ENCODE measurements around the gene PLPPR4. TPM values are rescaled to one million over a fixed set of nuclear protein-coding genes. Genes with fewer than 3 reads are reported as not detected.

PLPPR4 gene
- total RNA-seq, 1 experiment from 2014 or later: not detected

GRCh38 chr1:99306056-99306455, 41.8 kb downstream of the PLPPR4 start:
- Histone ChIP-seq H3K9me3 (ENCODE audit: low read length) (no peaks in the 10 kb centered on the region), H3K4me3 (ENCODE audit: low read length) (no peak overlapping the region), H3K79me2 (ENCODE audit: low read length) (no peaks in the 10 kb centered on the region), H3K9me2 (replicated peaks; ENCODE audit: insufficient read depth, low read length) (no peaks in the 10 kb centered on the region), H3K9ac (ENCODE audit: low read length) (no peak overlapping the region), H3K4me1 (ENCODE audit: low read length) (no peaks in the 10 kb centered on the region), H3K36me3 (ENCODE audit: insufficient read depth, low read length) (no peaks in the 10 kb centered on the region), H4K20me1 (ENCODE audit: insufficient read depth, low read depth, low read length) (no peaks in the 10 kb centered on the region), H3K4me2 (ENCODE audit: low read depth, low read length, poor library complexity, severe bottlenecking) (no peak overlapping the region), H3K27ac (ENCODE audit: low read length) (no peak overlapping the region), H2AFZ (ENCODE audit: low read length) (no peak overlapping the region), H3K27me3 (ENCODE audit: low read length) (no peaks in the 10 kb centered on the region)
- DNase-seq: no peak

GRCh38 chr1:99306644-99307043, 42.4 kb downstream of the PLPPR4 start:
- no peak for DNase-seq
- Histone ChIP-seq H2AFZ (ENCODE audit: low read length) (no peak overlapping the region), H3K36me3 (ENCODE audit: insufficient read depth, low read length) (no peaks in the 10 kb centered on the region), H3K79me2 (ENCODE audit: low read length) (no peaks in the 10 kb centered on the region), H4K20me1 (ENCODE audit: insufficient read depth, low read depth, low read length) (no peaks in the 10 kb centered on the region), H3K9me3 (ENCODE audit: low read length) (no peaks in the 10 kb centered on the region), H3K4me2 (ENCODE audit: low read depth, low read length, poor library complexity, severe bottlenecking) (no peak overlapping the region), H3K4me1 (ENCODE audit: low read length) (no peaks in the 10 kb centered on the region), H3K4me3 (ENCODE audit: low read length) (no peak overlapping the region), H3K9me2 (replicated peaks; ENCODE audit: insufficient read depth, low read length) (no peaks in the 10 kb centered on the region), H3K27me3 (ENCODE audit: low read length) (no peaks in the 10 kb centered on the region), H3K9ac (ENCODE audit: low read length) (no peak overlapping the region), H3K27ac (ENCODE audit: low read length) (no peak overlapping the region)

- no peak overlapping the region for H2AFZ ChIP-seq (ENCODE audit: low read length)
- H3K27ac ChIP-seq (ENCODE audit: low read length): no peak overlapping the region
- no peak overlapping the region for H3K4me2 ChIP-seq (ENCODE audit: low read depth, low read length, poor library complexity, severe bottlenecking)
- DNase-seq: no peak
- no peaks in the 10 kb centered on the region for H3K9me3 ChIP-seq (ENCODE audit: low read length)
- no peaks in the 10 kb centered on the region for H3K9me2 ChIP-seq (replicated peaks; ENCODE audit: insufficient read depth, low read length)
- H3K4me3 ChIP-seq (ENCODE audit: low read length): no peak overlapping the region
- no peaks in the 10 kb centered on the region for H3K4me1 ChIP-seq (ENCODE audit: low read length)
- no peaks in the 10 kb centered on the region for H3K36me3 ChIP-seq (ENCODE audit: insufficient read depth, low read length)
- no peak overlapping the region for H3K9ac ChIP-seq (ENCODE audit: low read length)
- no peaks in the 10 kb centered on the region for H3K79me2 ChIP-seq (ENCODE audit: low read length)
- H4K20me1 ChIP-seq (ENCODE audit: insufficient read depth, low read depth, low read length): no peaks in the 10 kb centered on the region
- no peaks in the 10 kb centered on the region for H3K27me3 ChIP-seq (ENCODE audit: low read length)
Observed at GRCh38 chr1:99315305-99315704, 51.0 kb downstream of the PLPPR4 start.

- Histone ChIP-seq H3K27me3 (ENCODE audit: low read length) (no peaks in the 10 kb centered on the region), H3K9ac (ENCODE audit: low read length) (no peak overlapping the region), H3K9me2 (replicated peaks; ENCODE audit: insufficient read depth, low read length) (no peaks in the 10 kb centered on the region), H3K4me2 (ENCODE audit: low read depth, low read length, poor library complexity, severe bottlenecking) (no peak overlapping the region), H3K9me3 (ENCODE audit: low read length) (no peaks in the 10 kb centered on the region), H3K4me3 (ENCODE audit: low read length) (no peak overlapping the region), H3K4me1 (ENCODE audit: low read length) (no peaks in the 10 kb centered on the region), H4K20me1 (ENCODE audit: insufficient read depth, low read depth, low read length) (no peaks in the 10 kb centered on the region), H3K27ac (ENCODE audit: low read length) (no peak overlapping the region), H3K36me3 (ENCODE audit: insufficient read depth, low read length) (no peaks in the 10 kb centered on the region), H2AFZ (ENCODE audit: low read length) (no peak overlapping the region), H3K79me2 (ENCODE audit: low read length) (no peaks in the 10 kb centered on the region)
- DNase-seq: no peak
Observed at GRCh38 chr1:99326215-99326949, 62.1 kb downstream of the PLPPR4 start.

GRCh38 chr1:99327357-99327756, 63.1 kb downstream of the PLPPR4 start:
- H3K79me2 ChIP-seq (ENCODE audit: low read length): no peaks in the 10 kb centered on the region
- H2AFZ ChIP-seq (ENCODE audit: low read length): no peak overlapping the region
- H3K9me2 ChIP-seq (replicated peaks; ENCODE audit: insufficient read depth, low read length): no peaks in the 10 kb centered on the region
- no peaks in the 10 kb centered on the region for H4K20me1 ChIP-seq (ENCODE audit: insufficient read depth, low read depth, low read length)
- no peaks in the 10 kb centered on the region for H3K27me3 ChIP-seq (ENCODE audit: low read length)
- no peak for DNase-seq
- no peak overlapping the region for H3K4me2 ChIP-seq (ENCODE audit: low read depth, low read length, poor library complexity, severe bottlenecking)
- no peaks in the 10 kb centered on the region for H3K36me3 ChIP-seq (ENCODE audit: insufficient read depth, low read length)
- H3K27ac ChIP-seq (ENCODE audit: low read length): no peak overlapping the region
- no peaks in the 10 kb centered on the region for H3K4me1 ChIP-seq (ENCODE audit: low read length)
- no peak overlapping the region for H3K4me3 ChIP-seq (ENCODE audit: low read length)
- no peak overlapping the region for H3K9ac ChIP-seq (ENCODE audit: low read length)
- no peaks in the 10 kb centered on the region for H3K9me3 ChIP-seq (ENCODE audit: low read length)

- H3K9ac ChIP-seq (ENCODE audit: low read length): no peak overlapping the region
- no peak for DNase-seq
- H3K4me2 ChIP-seq (ENCODE audit: low read depth, low read length, poor library complexity, severe bottlenecking): no peak overlapping the region
- H3K4me3 ChIP-seq (ENCODE audit: low read length): no peak overlapping the region
- no peaks in the 10 kb centered on the region for H4K20me1 ChIP-seq (ENCODE audit: insufficient read depth, low read depth, low read length)
- no peaks in the 10 kb centered on the region for H3K9me2 ChIP-seq (replicated peaks; ENCODE audit: insufficient read depth, low read length)
- H3K36me3 ChIP-seq (ENCODE audit: insufficient read depth, low read length): no peaks in the 10 kb centered on the region
- no peaks in the 10 kb centered on the region for H3K27me3 ChIP-seq (ENCODE audit: low read length)
- H3K27ac ChIP-seq (ENCODE audit: low read length): no peak overlapping the region
- H2AFZ ChIP-seq (ENCODE audit: low read length): no peak overlapping the region
- no peaks in the 10 kb centered on the region for H3K79me2 ChIP-seq (ENCODE audit: low read length)
- no peaks in the 10 kb centered on the region for H3K9me3 ChIP-seq (ENCODE audit: low read length)
- no peaks in the 10 kb centered on the region for H3K4me1 ChIP-seq (ENCODE audit: low read length)
Observed at GRCh38 chr1:99328171-99328570, 63.9 kb downstream of the PLPPR4 start.

GRCh38 chr1:99331083-99331482, 66.8 kb downstream of the PLPPR4 start:
- Histone ChIP-seq H3K27ac (ENCODE audit: low read length) (no peak overlapping the region), H3K79me2 (ENCODE audit: low read length) (no peaks in the 10 kb centered on the region), H3K9ac (ENCODE audit: low read length) (no peak overlapping the region), H3K4me1 (ENCODE audit: low read length) (no peaks in the 10 kb centered on the region), H3K4me3 (ENCODE audit: low read length) (no peak overlapping the region), H2AFZ (ENCODE audit: low read length) (no peak overlapping the region), H4K20me1 (ENCODE audit: insufficient read depth, low read depth, low read length) (no peaks in the 10 kb centered on the region), H3K9me3 (ENCODE audit: low read length) (no peaks in the 10 kb centered on the region), H3K36me3 (ENCODE audit: insufficient read depth, low read length) (no peaks in the 10 kb centered on the region), H3K27me3 (ENCODE audit: low read length) (no peaks in the 10 kb centered on the region), H3K9me2 (replicated peaks; ENCODE audit: insufficient read depth, low read length) (no peaks in the 10 kb centered on the region), H3K4me2 (ENCODE audit: low read depth, low read length, poor library complexity, severe bottlenecking) (no peak overlapping the region)
- no peak for DNase-seq

GRCh38 chr1:99331636-99332035, 67.3 kb downstream of the PLPPR4 start:
- no peak overlapping the region for H3K4me3 ChIP-seq (ENCODE audit: low read length)
- no peak overlapping the region for H3K4me2 ChIP-seq (ENCODE audit: low read depth, low read length, poor library complexity, severe bottlenecking)
- no peaks in the 10 kb centered on the region for H3K79me2 ChIP-seq (ENCODE audit: low read length)
- H2AFZ ChIP-seq (ENCODE audit: low read length): no peak overlapping the region
- H3K27ac ChIP-seq (ENCODE audit: low read length): no peak overlapping the region
- DNase-seq: no peak
- no peaks in the 10 kb centered on the region for H3K9me2 ChIP-seq (replicated peaks; ENCODE audit: insufficient read depth, low read length)
- no peaks in the 10 kb centered on the region for H3K4me1 ChIP-seq (ENCODE audit: low read length)
- H3K27me3 ChIP-seq (ENCODE audit: low read length): no peaks in the 10 kb centered on the region
- H4K20me1 ChIP-seq (ENCODE audit: insufficient read depth, low read depth, low read length): no peaks in the 10 kb centered on the region
- no peak overlapping the region for H3K9ac ChIP-seq (ENCODE audit: low read length)
- H3K9me3 ChIP-seq (ENCODE audit: low read length): no peaks in the 10 kb centered on the region
- H3K36me3 ChIP-seq (ENCODE audit: insufficient read depth, low read length): no peaks in the 10 kb centered on the region

Data from Karpas-422 (cell line).